Measurements from ENCODE around the gene APOO.
A peak's percentile ranks its signal among the peaks of the same experiment; 100 is the strongest.
"Not testable (repeated sequence)": the region's sequence is repeated elsewhere in the genome, so short reads cannot be mapped to it uniquely, and the experiment has no call there.

APOO gene

DNA sequence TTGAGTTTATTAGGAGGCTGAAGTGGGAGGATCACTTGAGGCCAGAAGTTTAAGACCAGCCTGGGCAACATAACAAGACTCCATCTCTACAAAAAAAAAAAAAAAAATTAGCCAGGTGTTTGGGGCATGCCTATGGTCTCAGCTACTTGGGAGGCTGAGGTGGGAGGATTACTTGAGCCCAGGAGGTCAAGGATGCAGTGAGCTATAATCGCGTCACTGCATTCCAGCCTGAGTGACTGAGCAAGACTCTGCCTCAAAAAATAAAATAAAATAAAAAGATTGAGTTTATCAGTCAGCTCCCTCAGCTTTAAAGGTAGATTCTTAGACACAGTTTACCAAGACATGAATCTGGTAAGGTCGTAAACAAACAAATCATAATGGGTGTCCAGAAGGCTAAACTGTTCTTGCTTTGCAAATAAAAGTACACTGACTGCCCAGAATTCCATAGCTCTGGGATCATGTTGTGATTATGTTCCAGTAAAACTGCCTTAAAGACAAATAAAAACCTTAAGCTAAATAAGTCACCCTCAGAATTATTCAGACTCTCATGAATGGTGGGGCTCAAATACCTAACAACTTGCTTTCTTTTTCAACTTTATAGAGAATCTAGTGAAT is 18.7 kb downstream of the APOO start:
- H3K36me3 Mint-ChIP-seq = no peaks in the 10 kb centered on the region
- no peak for ATAC-seq
- no peaks in the 10 kb centered on the region for H3K9me3 Mint-ChIP-seq
- H3K4me1 Mint-ChIP-seq = peaks cover 7% of the 10 kb centered on the region
- no peaks in the 10 kb centered on the region for H3K27me3 Mint-ChIP-seq
- H3K27ac Mint-ChIP-seq = no peak overlapping the region
- H3K4me3 Mint-ChIP-seq = no peak overlapping the region

DNA sequence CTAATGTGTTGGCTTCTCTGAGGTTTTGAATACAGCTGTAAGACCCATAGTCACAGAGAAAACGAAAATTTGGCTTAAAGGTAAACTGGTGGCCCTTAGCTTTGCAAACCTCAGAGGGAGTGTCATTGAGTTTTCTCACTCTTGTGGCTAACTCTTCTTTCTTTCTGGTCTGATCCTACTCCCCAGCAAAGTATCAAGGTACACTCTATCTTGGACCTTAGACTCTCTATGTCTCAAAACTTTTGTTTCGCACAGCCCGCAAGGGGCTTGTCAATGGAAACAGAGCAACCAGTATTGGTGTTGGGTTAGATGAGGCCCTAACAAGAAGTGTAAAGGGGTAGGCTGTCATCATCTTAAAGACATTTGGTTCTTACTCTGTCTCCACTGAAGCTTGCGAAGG is 19.8 kb downstream of the APOO start:
- Mint-ChIP-seq H3K4me1 (peaks cover 12% of the 10 kb centered on the region), H3K27me3 (no peaks in the 10 kb centered on the region), H3K4me3 (no peak overlapping the region), H3K9me3 (no peaks in the 10 kb centered on the region), H3K36me3 (no peaks in the 10 kb centered on the region), H3K27ac (no peak overlapping the region)
- ATAC-seq = no peak

GRCh38 chrX:23887451-23887850 is 20.3 kb downstream of the APOO start:
- peaks cover 12% of the 10 kb centered on the region for H3K4me1 Mint-ChIP-seq
- H3K4me3 Mint-ChIP-seq = no peak overlapping the region
- no peaks in the 10 kb centered on the region for H3K27me3 Mint-ChIP-seq
- ATAC-seq = no peak
- no peak overlapping the region for H3K27ac Mint-ChIP-seq
- H3K9me3 Mint-ChIP-seq = no peaks in the 10 kb centered on the region
- H3K36me3 Mint-ChIP-seq = no peaks in the 10 kb centered on the region

DNA sequence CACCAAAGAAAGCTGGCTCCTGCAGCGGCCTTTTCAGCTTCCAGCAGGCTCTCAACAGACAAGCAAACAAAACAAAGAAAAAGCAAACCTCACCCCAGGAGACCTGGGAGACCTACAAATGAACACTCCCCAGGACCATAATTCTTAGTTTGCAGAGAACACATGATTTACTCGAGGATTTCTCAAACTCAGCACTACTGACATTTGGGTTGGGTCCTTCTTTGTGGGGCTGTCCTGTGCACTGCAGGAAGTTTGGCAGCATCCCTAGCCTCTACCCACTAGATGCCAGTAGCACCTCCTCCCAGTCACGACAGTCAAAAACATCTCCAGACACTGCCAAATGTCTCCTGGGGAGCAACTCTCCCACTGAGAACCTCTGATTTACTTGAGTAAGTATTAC is 21.9 kb downstream of the APOO start:
- ATAC-seq = no peak
- H3K36me3 Mint-ChIP-seq = no peaks in the 10 kb centered on the region
- no peaks in the 10 kb centered on the region for H3K27me3 Mint-ChIP-seq
- no peaks in the 10 kb centered on the region for H3K9me3 Mint-ChIP-seq
- no peak overlapping the region for H3K4me3 Mint-ChIP-seq
- H3K4me1 Mint-ChIP-seq = peaks cover 12% of the 10 kb centered on the region
- H3K27ac Mint-ChIP-seq = no peak overlapping the region

DNA sequence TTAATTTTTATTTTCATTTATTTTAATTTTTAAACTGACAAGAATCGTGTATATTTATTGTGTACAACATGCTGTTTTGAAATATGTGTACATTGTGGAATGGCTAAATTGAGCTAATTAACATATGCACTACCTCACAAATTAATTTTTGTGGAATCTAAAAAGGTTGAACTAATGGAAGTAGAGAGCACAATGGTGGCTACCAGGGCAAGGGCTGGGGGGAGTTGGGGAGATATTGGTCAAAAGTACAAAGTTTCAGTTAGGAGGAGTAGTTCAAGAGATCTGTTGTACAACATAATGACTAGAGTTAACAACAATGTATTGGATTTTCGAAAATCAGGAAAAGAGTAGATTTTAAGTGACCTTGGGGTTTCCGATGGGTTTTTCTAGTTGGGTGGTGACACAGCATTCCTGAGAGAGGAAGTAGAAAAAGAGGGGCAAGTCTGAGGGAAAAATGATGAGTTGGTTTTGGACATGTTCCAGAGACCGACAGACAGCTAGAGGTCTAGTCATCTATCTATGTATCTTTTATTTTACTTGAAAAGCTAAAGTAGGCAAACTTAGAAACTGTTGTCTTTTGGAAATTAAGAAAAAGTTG is 23.2 kb downstream of the APOO start:
- H3K4me3 Mint-ChIP-seq = no peak overlapping the region
- ATAC-seq = no peak
- no peaks in the 10 kb centered on the region for H3K9me3 Mint-ChIP-seq
- H3K4me1 Mint-ChIP-seq = peaks cover 12% of the 10 kb centered on the region
- H3K36me3 Mint-ChIP-seq = no peaks in the 10 kb centered on the region
- H3K27ac Mint-ChIP-seq = no peak overlapping the region
- H3K27me3 Mint-ChIP-seq = no peaks in the 10 kb centered on the region

- no peak overlapping the region for H3K4me3 Mint-ChIP-seq
- H3K27ac Mint-ChIP-seq = peak overlapping the region; percentile 15
- H3K36me3 Mint-ChIP-seq = no peaks in the 10 kb centered on the region
Measured at GRCh38 chrX:23883737-23884354, 23.9 kb downstream of the APOO start.

DNA sequence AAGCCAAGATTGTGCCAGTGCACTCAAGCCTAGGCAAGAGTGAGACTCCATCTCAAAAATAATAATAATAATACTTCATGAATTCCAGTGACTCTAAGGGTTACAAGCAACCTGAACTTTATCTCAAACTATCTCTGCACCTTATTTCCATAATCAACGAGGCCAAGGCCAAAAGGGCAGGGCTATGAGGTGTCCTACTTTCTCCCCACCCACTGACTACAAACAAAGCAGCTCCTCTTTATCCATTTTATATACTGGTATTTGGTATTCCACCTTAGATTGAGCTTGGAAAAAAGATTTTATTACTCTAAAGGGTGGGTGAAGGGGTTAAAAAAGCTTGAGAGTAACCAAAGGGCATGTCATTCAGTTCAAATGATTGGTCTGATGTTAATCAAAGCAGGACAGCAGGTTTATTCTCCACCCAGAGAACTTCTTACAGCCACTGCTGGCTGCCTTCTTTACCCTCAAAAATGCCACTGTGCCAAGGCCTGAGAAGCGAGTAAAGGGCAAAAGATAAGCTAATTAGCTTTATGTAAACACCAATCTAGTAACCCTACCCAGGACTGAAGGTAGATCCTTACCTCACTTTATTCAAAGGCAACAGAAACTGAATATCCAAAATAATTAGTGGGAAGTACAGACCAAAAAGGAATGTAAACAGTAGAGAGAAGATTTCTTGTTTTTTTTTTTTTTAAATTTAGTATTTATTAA is 28.2 kb downstream of the APOO start:
- no peak overlapping the region for H3K27ac Mint-ChIP-seq
- no peaks in the 10 kb centered on the region for H3K36me3 Mint-ChIP-seq
- peaks cover 10% of the 10 kb centered on the region for H3K4me1 Mint-ChIP-seq
- H3K9me3 Mint-ChIP-seq = no peaks in the 10 kb centered on the region
- ATAC-seq = no peak
- no peak overlapping the region for H3K4me3 Mint-ChIP-seq
- H3K27me3 Mint-ChIP-seq = no peaks in the 10 kb centered on the region

More at GRCh38 chrX:23883737-23884354, 23.9 kb downstream of the APOO start:
- no peaks in the 10 kb centered on the region for H3K27me3 Mint-ChIP-seq
- H3K9me3 Mint-ChIP-seq = no peaks in the 10 kb centered on the region
- ATAC-seq = no peak
- peaks cover 12% of the 10 kb centered on the region for H3K4me1 Mint-ChIP-seq

GRCh38 chrX:23871905-23872546 is 35.7 kb downstream of the APOO start:
- no peaks in the 10 kb centered on the region for H3K9me3 Mint-ChIP-seq
- H3K4me1 Mint-ChIP-seq = no peaks in the 10 kb centered on the region
- no peaks in the 10 kb centered on the region for H3K27me3 Mint-ChIP-seq
- H3K4me3 Mint-ChIP-seq = no peak overlapping the region
- no peak for ATAC-seq
- peaks cover 17% of the 10 kb centered on the region for H3K36me3 Mint-ChIP-seq
- no peak overlapping the region for H3K27ac Mint-ChIP-seq

- ATAC-seq = no peak
- peaks cover 17% of the 10 kb centered on the region for H3K36me3 Mint-ChIP-seq
- no peaks in the 10 kb centered on the region for H3K27me3 Mint-ChIP-seq
- no peak overlapping the region for H3K27ac Mint-ChIP-seq
- H3K9me3 Mint-ChIP-seq = no peaks in the 10 kb centered on the region
- H3K4me1 Mint-ChIP-seq = no peaks in the 10 kb centered on the region
- no peak overlapping the region for H3K4me3 Mint-ChIP-seq
Measured at GRCh38 chrX:23870041-23870440, 37.7 kb downstream of the APOO start.

- H3K4me3 Mint-ChIP-seq = no peak overlapping the region
- H3K4me1 Mint-ChIP-seq = no peaks in the 10 kb centered on the region
- peaks cover 13% of the 10 kb centered on the region for H3K36me3 Mint-ChIP-seq
- H3K27me3 Mint-ChIP-seq = no peaks in the 10 kb centered on the region
- H3K9me3 Mint-ChIP-seq = peaks cover 2% of the 10 kb centered on the region
- no peak overlapping the region for H3K27ac Mint-ChIP-seq
- ATAC-seq = no peak
Measured at GRCh38 chrX:23864742-23865326, 42.9 kb downstream of the APOO start.

GRCh38 chrX:23861952-23862351 is 45.8 kb downstream of the APOO start:
- not testable (repeated sequence) for ATAC-seq

GRCh38 chrX:23861215-23861896 is 46.4 kb downstream of the APOO start:
- Mint-ChIP-seq H3K4me1 (no peaks in the 10 kb centered on the region), H3K4me3 (no peak overlapping the region), H3K36me3 (peaks cover 23% of the 10 kb centered on the region), H3K27me3 (no peaks in the 10 kb centered on the region), H3K27ac (no peak overlapping the region), H3K9me3 (peaks cover 2% of the 10 kb centered on the region)
- no peak for ATAC-seq

More at GRCh38 chrX:23861952-23862351, 45.8 kb downstream of the APOO start:
- H3K36me3 Mint-ChIP-seq = peaks cover 19% of the 10 kb centered on the region
- not testable (repeated sequence) for H3K27me3 Mint-ChIP-seq, H3K4me1 Mint-ChIP-seq, H3K27ac Mint-ChIP-seq, H3K4me3 Mint-ChIP-seq, H3K9me3 Mint-ChIP-seq

- not testable (repeated sequence) for ATAC-seq, H3K4me1 Mint-ChIP-seq, H3K9me3 Mint-ChIP-seq, H3K4me3 Mint-ChIP-seq, H3K27me3 Mint-ChIP-seq, H3K27ac Mint-ChIP-seq
- H3K36me3 Mint-ChIP-seq = peaks cover 23% of the 10 kb centered on the region
Measured at GRCh38 chrX:23859238-23859637, 48.5 kb downstream of the APOO start.

GRCh38 chrX:23857935-23858334 is 49.8 kb downstream of the APOO start:
- H3K27ac Mint-ChIP-seq = no peak overlapping the region
- no peak for ATAC-seq
- H3K4me3 Mint-ChIP-seq = no peak overlapping the region

More at GRCh38 chrX:23857935-23858334, 49.8 kb downstream of the APOO start:
- peaks cover 2% of the 10 kb centered on the region for H3K9me3 Mint-ChIP-seq
- peaks cover 16% of the 10 kb centered on the region for H3K36me3 Mint-ChIP-seq
- H3K4me1 Mint-ChIP-seq = no peaks in the 10 kb centered on the region
- H3K27me3 Mint-ChIP-seq = no peaks in the 10 kb centered on the region

All from stimulated activated memory B cell treated with anti-CD40 and anti-IgM and Interleukin-4, amounts not matched to agents 10 μg/mL and 1 μg/mL and 100 μg/mL, for 72 hours (primary cell).